Prostate gland (tissue), 2 donors: ENCODE measurements around the gene LY86. TPM values are rescaled to one million over a fixed set of nuclear protein-coding genes. Genes with fewer than 3 reads are reported as not detected.

Experiments
- DNase-seq: peaks from one replicate; pipeline ENCODE4 v3.0.0-alpha.2; 2019; ENCODE audit warnings: low spot score
- H3K27ac ChIP-seq, 2 donors: fragments of 200-600 bp; sonication (generic); 2 replicates each; pipeline ENCODE4 v1.5.1; 2017 to 2019
- H3K27me3 ChIP-seq: fragments of 200-600 bp; sonication (generic); replicated peaks from 2 replicates; pipeline ENCODE4 v1.5.1; 2019; ENCODE audit not compliant: insufficient read depth
- H3K36me3 ChIP-seq, 2 donors: fragments of 200-600 bp; sonication (generic); 1 replicate in 1 of 2; 2 replicates in 1 of 2; pipeline versions ENCODE4 v1.5.1 to v1.8.1; 2017 to 2019
- H3K4me1 ChIP-seq: fragments of 200-600 bp; sonication (generic); replicated peaks from 2 replicates; pipeline ENCODE4 v1.5.1; 2019
- H3K4me3 ChIP-seq, 2 donors: fragments of 200-600 bp; sonication (generic); 2 replicates each; pipeline ENCODE4 v1.5.1; 2017 to 2019
- H3K9me3 ChIP-seq: fragments of 200-600 bp; sonication (generic); 2 replicates; pipeline ENCODE4 v1.5.1; 2017
- POLR2A ChIP-seq: fragments of 450-650 bp; IDR thresholded peaks from one replicate; pipeline ENCODE4 v1.6.1; 2016; ENCODE audit warnings: antibody characterized with exemption, mild to moderate bottlenecking
- POLR2AphosphoS5 ChIP-seq: sonication (generic); formaldehyde crosslinking; IDR thresholded peaks from one replicate; pipeline ENCODE4 v1.6.1; 2017; ENCODE audit warnings: antibody characterized with exemption
- WGBS: methylation state at CpG from one replicate; pipeline ENCODE4 v1.1.5; 2018; 5-methylcytosine and 5-hydroxymethylcytosine counted together
- intact Hi-C: fragments of 100-400 bp; cut with DNase I; formaldehyde crosslinking; loops from one replicate; pipeline ENCODE4 v1.14.2; 2022
- total RNA-seq, 2 donors: library from RNA; depleted of rRNA; stranded (reverse); fragments of >200 nt; gene quantifications; one replicate each; pipeline ENCODE4 v1.1.0, GENCODE V29; 2016
- TF ChIP-seq, protein P1 (sequence below), 4 experiments: fragments of 200-600 bp in 2 of 4; fragments of 450-650 bp in 2 of 4; sonication (generic) in 2 of 4; IDR thresholded peaks; 1 replicate in 3 of 4; 2 replicates in 1 of 4; pipeline ENCODE4 v1.5.1; 2016 to 2019; ENCODE audit warnings: antibody characterized with exemption in 4 of 4, mild to moderate bottlenecking in 2 of 4, moderate library complexity in 2 of 4

LY86 gene
- total RNA-seq, 2 donors from 2014 or later = 1.5 to 7.0 TPM

- WGBS = 2% methylated on average over 41 of the region's 64 CpGs
- Histone ChIP-seq H3K27ac (no peak overlapping the region), H3K4me3 (peak overlapping the region; percentile 23 to 27), H3K4me1 (no peaks in the 10 kb centered on the region), H3K36me3 (no peaks in the 10 kb centered on the region), H3K27me3 (peaks cover 3% of the 10 kb centered on the region), H3K9me3 (no peaks in the 10 kb centered on the region)
- TF ChIP-seq POLR2AphosphoS5 = no peak
- no peak for TF ChIP-seq POLR2A
- TF ChIP-seq, protein P1, sequence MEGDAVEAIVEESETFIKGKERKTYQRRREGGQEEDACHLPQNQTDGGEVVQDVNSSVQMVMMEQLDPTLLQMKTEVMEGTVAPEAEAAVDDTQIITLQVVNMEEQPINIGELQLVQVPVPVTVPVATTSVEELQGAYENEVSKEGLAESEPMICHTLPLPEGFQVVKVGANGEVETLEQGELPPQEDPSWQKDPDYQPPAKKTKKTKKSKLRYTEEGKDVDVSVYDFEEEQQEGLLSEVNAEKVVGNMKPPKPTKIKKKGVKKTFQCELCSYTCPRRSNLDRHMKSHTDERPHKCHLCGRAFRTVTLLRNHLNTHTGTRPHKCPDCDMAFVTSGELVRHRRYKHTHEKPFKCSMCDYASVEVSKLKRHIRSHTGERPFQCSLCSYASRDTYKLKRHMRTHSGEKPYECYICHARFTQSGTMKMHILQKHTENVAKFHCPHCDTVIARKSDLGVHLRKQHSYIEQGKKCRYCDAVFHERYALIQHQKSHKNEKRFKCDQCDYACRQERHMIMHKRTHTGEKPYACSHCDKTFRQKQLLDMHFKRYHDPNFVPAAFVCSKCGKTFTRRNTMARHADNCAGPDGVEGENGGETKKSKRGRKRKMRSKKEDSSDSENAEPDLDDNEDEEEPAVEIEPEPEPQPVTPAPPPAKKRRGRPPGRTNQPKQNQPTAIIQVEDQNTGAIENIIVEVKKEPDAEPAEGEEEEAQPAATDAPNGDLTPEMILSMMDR (IDR thresholded peaks at IDR 0.05) = no peak
- no peak for DNase-seq
- intact Hi-C loops = loop anchor here (5.0 kb wide), 2 partner anchors 1329 to 1404 kb away; no protein-coding TSS in a partner anchor
Observed at GRCh38 chr6:6546318-6547109, 42.0 kb upstream of the LY86 start.

GRCh38 chr6:6547110-6547879 is 41.2 kb upstream of the LY86 start:
- DNase-seq = peak; percentile 84
- Histone ChIP-seq H3K27ac (no peak overlapping the region), H3K36me3 (no peaks in the 10 kb centered on the region), H3K4me1 (no peaks in the 10 kb centered on the region), H3K27me3 (peaks cover 3% of the 10 kb centered on the region), H3K9me3 (no peaks in the 10 kb centered on the region), H3K4me3 (peak overlapping the region; percentile 23 to 27)
- TF ChIP-seq, protein P1 (IDR thresholded peaks at IDR 0.05) = peak; percentile 84 to 99 (median 92)
- TF ChIP-seq POLR2AphosphoS5 (peak; percentile 24), POLR2A (no peak)
- 20% methylated on average over 14 of the region's 14 CpGs for WGBS
- intact Hi-C loops = loop anchor here (5.0 kb wide), 2 partner anchors 1330 to 1405 kb away; no protein-coding TSS in a partner anchor

- Histone ChIP-seq H3K9me3 (no peaks in the 10 kb centered on the region), H3K4me3 (no peak overlapping the region), H3K36me3 (no peaks in the 10 kb centered on the region), H3K27me3 (no peaks in the 10 kb centered on the region), H3K4me1 (no peaks in the 10 kb centered on the region), H3K27ac (no peak overlapping the region)
- DNase-seq = no peak
- 76% methylated on average over 7 of the region's 7 CpGs for WGBS
- TF ChIP-seq POLR2A (no peak), POLR2AphosphoS5 (no peak)
- TF ChIP-seq, protein P1 (IDR thresholded peaks at IDR 0.05) = no peak
- intact Hi-C loops = no loop called here
Observed at GRCh38 chr6:6556161-6556737, 32.3 kb upstream of the LY86 start.

DNA sequence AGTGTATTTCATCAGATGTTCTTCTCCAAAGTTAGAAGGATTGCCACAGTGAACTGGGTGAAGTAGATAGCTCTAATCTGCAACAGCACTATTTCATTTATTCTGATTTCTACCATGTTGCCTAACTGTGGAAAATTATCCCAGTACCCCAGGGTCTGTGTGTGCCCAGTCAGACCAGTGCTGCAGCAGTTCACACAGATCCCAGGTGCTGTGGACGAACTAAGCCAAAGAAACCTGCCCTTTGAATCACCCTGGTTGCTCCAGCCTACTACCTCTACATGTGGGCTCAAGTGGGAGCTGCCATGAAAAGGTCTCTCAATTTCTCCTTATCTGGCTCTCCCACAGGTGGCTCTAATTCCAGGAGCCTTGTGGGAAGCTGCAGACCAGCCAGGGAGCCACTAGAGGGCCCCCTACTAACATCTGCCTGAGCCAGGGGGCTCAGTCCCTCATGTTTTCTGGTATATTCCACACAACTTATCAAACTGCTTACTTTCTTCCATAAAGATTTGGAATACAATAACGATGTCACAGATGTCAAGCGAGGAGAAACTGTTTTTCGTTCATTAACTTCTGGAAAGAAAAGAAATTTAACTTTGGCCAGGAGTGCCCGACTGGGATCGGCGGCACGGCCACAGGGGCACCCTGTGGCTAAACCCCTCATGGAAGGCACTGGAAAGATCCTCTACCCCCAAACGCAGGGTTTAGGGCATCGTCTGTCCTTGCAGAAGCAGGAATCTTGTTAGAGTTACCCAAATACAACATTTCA is 31.6 kb upstream of the LY86 start:
- no peak for DNase-seq
- TF ChIP-seq POLR2AphosphoS5 (no peak), POLR2A (no peak)
- TF ChIP-seq, protein P1 (IDR thresholded peaks at IDR 0.05) = peak in 3 of 4 experiments; percentile 40 to 49 (median 42)
- H3K27ac ChIP-seq = no peak overlapping the region

More for the DNA sequence above, 31.6 kb upstream of the LY86 start:
- 59% methylated on average over 10 of the region's 10 CpGs for WGBS
- Histone ChIP-seq H3K36me3 (no peaks in the 10 kb centered on the region), H3K4me1 (no peaks in the 10 kb centered on the region), H3K9me3 (no peaks in the 10 kb centered on the region), H3K4me3 (no peak overlapping the region), H3K27me3 (no peaks in the 10 kb centered on the region)
- intact Hi-C loops = no loop called here
